Nephron progenitor cell (in vitro differentiated cells): ENCODE measurements around the gene CHTOP.

Experiments used
- DNase-seq: peaks from one replicate; pipeline ENCODE4 v3.0.0; 2021
- H3K27ac Mint-ChIP-seq: 2 replicates; pipeline ENCODE4 v1.8.0; 2021; ENCODE audit warnings: mild to moderate bottlenecking, moderate library complexity, mixed read lengths
- H3K27me3 Mint-ChIP-seq: 2 replicates; pipeline ENCODE4 v1.8.0; 2021; ENCODE audit warnings: mild to moderate bottlenecking, low read depth, mixed read lengths; ENCODE audit not compliant: poor library complexity
- H3K36me3 Mint-ChIP-seq: 2 replicates; pipeline ENCODE4 v1.8.0; 2021; ENCODE audit warnings: low read depth, mixed read lengths
- H3K4me1 Mint-ChIP-seq: 2 replicates; pipeline ENCODE4 v1.8.0; 2021; ENCODE audit warnings: mixed read lengths
- H3K4me3 Mint-ChIP-seq: 2 replicates; pipeline ENCODE4 v1.8.0; 2021; ENCODE audit warnings: mild to moderate bottlenecking, moderate library complexity, mixed read lengths
- H3K9me3 Mint-ChIP-seq: 2 replicates; pipeline ENCODE4 v1.8.0; 2021; ENCODE audit warnings: mild to moderate bottlenecking, moderate library complexity, mixed read lengths
- TF ChIP-seq, protein P1 (sequence below): fragments of 200-600 bp; sonication (generic); IDR thresholded peaks from 2 replicates; pipeline ENCODE4 v1.5.0; 2021; ENCODE audit warnings: antibody characterized with exemption

CHTOP gene

DNA sequence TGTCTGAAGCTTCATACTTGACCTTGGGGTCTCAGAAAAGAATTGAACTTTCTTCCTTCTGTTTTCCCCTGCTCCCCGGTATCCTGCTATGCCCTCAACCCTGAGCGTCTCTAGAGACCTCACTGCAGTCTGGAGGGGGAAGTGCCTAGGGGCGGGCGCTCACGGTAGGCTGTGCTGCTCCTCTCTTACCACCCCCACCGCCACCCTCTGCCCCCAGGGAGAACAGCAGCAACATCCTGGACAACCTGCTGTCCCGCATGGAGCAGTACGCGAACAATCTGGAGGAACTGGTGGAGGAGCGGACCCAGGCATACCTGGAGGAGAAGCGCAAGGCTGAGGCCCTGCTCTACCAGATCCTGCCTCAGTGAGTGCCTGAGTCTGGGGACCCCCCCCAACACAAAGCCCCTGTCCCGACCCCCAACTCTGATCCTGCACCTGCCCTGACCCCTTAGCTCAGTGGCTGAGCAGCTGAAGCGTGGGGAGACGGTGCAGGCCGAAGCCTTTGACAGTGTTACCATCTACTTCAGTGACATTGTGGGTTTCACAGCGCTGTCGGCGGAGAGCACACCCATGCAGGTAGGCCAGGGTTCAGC, 55.0 kb downstream of the CHTOP start:
- no peak for DNase-seq
- TF ChIP-seq, protein P1, sequence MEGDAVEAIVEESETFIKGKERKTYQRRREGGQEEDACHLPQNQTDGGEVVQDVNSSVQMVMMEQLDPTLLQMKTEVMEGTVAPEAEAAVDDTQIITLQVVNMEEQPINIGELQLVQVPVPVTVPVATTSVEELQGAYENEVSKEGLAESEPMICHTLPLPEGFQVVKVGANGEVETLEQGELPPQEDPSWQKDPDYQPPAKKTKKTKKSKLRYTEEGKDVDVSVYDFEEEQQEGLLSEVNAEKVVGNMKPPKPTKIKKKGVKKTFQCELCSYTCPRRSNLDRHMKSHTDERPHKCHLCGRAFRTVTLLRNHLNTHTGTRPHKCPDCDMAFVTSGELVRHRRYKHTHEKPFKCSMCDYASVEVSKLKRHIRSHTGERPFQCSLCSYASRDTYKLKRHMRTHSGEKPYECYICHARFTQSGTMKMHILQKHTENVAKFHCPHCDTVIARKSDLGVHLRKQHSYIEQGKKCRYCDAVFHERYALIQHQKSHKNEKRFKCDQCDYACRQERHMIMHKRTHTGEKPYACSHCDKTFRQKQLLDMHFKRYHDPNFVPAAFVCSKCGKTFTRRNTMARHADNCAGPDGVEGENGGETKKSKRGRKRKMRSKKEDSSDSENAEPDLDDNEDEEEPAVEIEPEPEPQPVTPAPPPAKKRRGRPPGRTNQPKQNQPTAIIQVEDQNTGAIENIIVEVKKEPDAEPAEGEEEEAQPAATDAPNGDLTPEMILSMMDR = no peak
- no peaks in the 10 kb centered on the region for H3K36me3 Mint-ChIP-seq
- H3K27ac Mint-ChIP-seq = no peak overlapping the region
- H3K4me3 Mint-ChIP-seq = no peak overlapping the region
- H3K4me1 Mint-ChIP-seq = peaks cover 62% of the 10 kb centered on the region
- no peaks in the 10 kb centered on the region for H3K9me3 Mint-ChIP-seq
- H3K27me3 Mint-ChIP-seq = peaks cover 8% of the 10 kb centered on the region

DNA sequence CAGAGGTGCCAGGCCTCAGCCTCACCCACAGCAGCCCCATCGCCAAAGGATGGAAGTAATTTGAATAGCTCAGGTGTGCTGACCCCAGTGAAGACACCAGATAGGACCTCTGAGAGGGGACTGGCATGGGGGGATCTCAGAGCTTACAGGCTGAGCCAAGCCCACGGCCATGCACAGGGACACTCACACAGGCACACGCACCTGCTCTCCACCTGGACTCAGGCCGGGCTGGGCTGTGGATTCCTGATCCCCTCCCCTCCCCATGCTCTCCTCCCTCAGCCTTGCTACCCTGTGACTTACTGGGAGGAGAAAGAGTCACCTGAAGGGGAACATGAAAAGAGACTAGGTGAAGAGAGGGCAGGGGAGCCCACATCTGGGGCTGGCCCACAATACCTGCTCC, 59.6 kb downstream of the CHTOP start:
- H3K27ac Mint-ChIP-seq = no peak overlapping the region
- no peaks in the 10 kb centered on the region for H3K9me3 Mint-ChIP-seq
- no peak overlapping the region for H3K4me3 Mint-ChIP-seq
- H3K27me3 Mint-ChIP-seq = peaks cover 6% of the 10 kb centered on the region
- DNase-seq = no peak
- peaks cover 52% of the 10 kb centered on the region for H3K4me1 Mint-ChIP-seq
- TF ChIP-seq, protein P1 = no peak
- no peaks in the 10 kb centered on the region for H3K36me3 Mint-ChIP-seq
